Measurements from ENCODE around the gene OR2T27. TPM values are rescaled to one million over a fixed set of nuclear protein-coding genes. Genes with fewer than 3 reads are reported as not detected.
A peak's percentile ranks its signal among the peaks of the same experiment; 100 is the strongest.
"Not testable (repeated sequence)": the region's sequence is repeated elsewhere in the genome, so short reads cannot be mapped to it uniquely, and the experiment has no call there.

The OR2T27 gene
- not detected for total RNA-seq
- long read RNA-seq: 0 reads

GRCh38 chr1:248655354-248655753 is at the start of gene OR2T27:
Gene OR2T27, minus strand, starts transcription at chr1:248655528. Its CDS starts 4,644 bp downstream, at chr1:248650884.
- ATAC-seq: not testable (repeated sequence)

GRCh38 chr1:248704606-248705005 is 49.3 kb upstream of the OR2T27 start:
- ATAC-seq: no peak
- intact Hi-C loops (cut with DNase I): loop anchor here (5.0 kb wide), 1 partner anchor 103 kb away; no protein-coding TSS in a partner anchor
- DNase-seq (ENCODE audit: missing footprints): no peak

More at GRCh38 chr1:248655354-248655753, at the start of gene OR2T27:
- intact Hi-C loops (cut with DNase I); DNase-seq (ENCODE audit: missing footprints): not testable (repeated sequence)

- ATAC-seq (no peak), DNase-seq (ENCODE audit: missing footprints) (no peak)
- intact Hi-C loops (cut with DNase I): loop anchor here (5.0 kb wide), 1 partner anchor 104 kb away; no protein-coding TSS in a partner anchor
Measured at GRCh38 chr1:248703674-248704073, 48.3 kb upstream of the OR2T27 start.

GRCh38 chr1:248702714-248703113 is 47.4 kb upstream of the OR2T27 start, which contains the start of gene OR14I1:
Gene OR14I1, minus strand, starts transcription at chr1:248702766.
- DNase-seq (ENCODE audit: missing footprints) (no peak), ATAC-seq (no peak)
- intact Hi-C loops (cut with DNase I): loop anchor here (5.0 kb wide), 1 partner anchor 105 kb away; no protein-coding TSS in a partner anchor

GRCh38 chr1:248699099-248699498 is 43.8 kb upstream of the OR2T27 start:
- intact Hi-C loops (cut with DNase I): no loop called here
- ATAC-seq (no peak), DNase-seq (ENCODE audit: missing footprints) (no peak)

GRCh38 chr1:248697907-248698306 is 42.6 kb upstream of the OR2T27 start:
- intact Hi-C loops (cut with DNase I): no loop called here
- ATAC-seq (no peak), DNase-seq (ENCODE audit: missing footprints) (no peak)

GRCh38 chr1:248696774-248697173 is 41.4 kb upstream of the OR2T27 start:
- DNase-seq (ENCODE audit: missing footprints): no peak
- ATAC-seq: no peak
- intact Hi-C loops (cut with DNase I): no loop called here

GRCh38 chr1:248696261-248696660 is 40.9 kb upstream of the OR2T27 start:
- intact Hi-C loops (cut with DNase I): no loop called here
- no peak for DNase-seq (ENCODE audit: missing footprints)
- peak; percentile 39 for ATAC-seq

GRCh38 chr1:248695451-248696132 is 40.3 kb upstream of the OR2T27 start:
- DNase-seq (ENCODE audit: missing footprints) (no peak), ATAC-seq (no peak)
- intact Hi-C loops (cut with DNase I): no loop called here

- DNase-seq (ENCODE audit: missing footprints) (no peak), ATAC-seq (no peak)
- intact Hi-C loops (cut with DNase I): no loop called here
Measured at GRCh38 chr1:248691567-248692155, 36.3 kb upstream of the OR2T27 start.

- DNase-seq (ENCODE audit: missing footprints) (no peak), ATAC-seq (no peak)
- intact Hi-C loops (cut with DNase I): no loop called here
Measured at GRCh38 chr1:248688527-248689298, 33.4 kb upstream of the OR2T27 start.

GRCh38 chr1:248686815-248687214 is 31.5 kb upstream of the OR2T27 start:
- DNase-seq (ENCODE audit: missing footprints) (no peak), ATAC-seq (no peak)
- intact Hi-C loops (cut with DNase I): no loop called here

GRCh38 chr1:248681651-248682050 is 26.3 kb upstream of the OR2T27 start:
- intact Hi-C loops (cut with DNase I): no loop called here
- DNase-seq (ENCODE audit: missing footprints) (no peak), ATAC-seq (no peak)

GRCh38 chr1:248670003-248670402 is 14.7 kb upstream of the OR2T27 start:
- intact Hi-C loops (cut with DNase I): no loop called here
- ATAC-seq (no peak), DNase-seq (ENCODE audit: missing footprints) (no peak)

GRCh38 chr1:248663453-248664328 is 8.4 kb upstream of the OR2T27 start:
- not testable (repeated sequence) for ATAC-seq

GRCh38 chr1:248656797-248657196 is 1.5 kb upstream of the OR2T27 start:
- DNase-seq (ENCODE audit: missing footprints); ATAC-seq; intact Hi-C loops (cut with DNase I): not testable (repeated sequence)

More at GRCh38 chr1:248663453-248664328, 8.4 kb upstream of the OR2T27 start:
- intact Hi-C loops (cut with DNase I); DNase-seq (ENCODE audit: missing footprints): not testable (repeated sequence)

GRCh38 chr1:248648770-248649536 is 6.4 kb downstream of the OR2T27 start:
- ATAC-seq; DNase-seq (ENCODE audit: missing footprints); intact Hi-C loops (cut with DNase I): not testable (repeated sequence)

GRCh38 chr1:248645178-248645577 is 10.2 kb downstream of the OR2T27 start, which contains the start of gene OR2T35:
Gene OR2T35, minus strand, starts transcription at chr1:248645278. Its CDS starts 6,020 bp downstream, at chr1:248639258.
- ATAC-seq; DNase-seq (ENCODE audit: missing footprints); intact Hi-C loops (cut with DNase I): not testable (repeated sequence)
